C4-2B (cell line): ENCODE data around the gene SNPH.

Experiments used
- CTCF ChIP-seq: fragments of 450-650 bp; conservative IDR thresholded peaks from 2 replicates; pipeline ENCODE4 v1.5.1; 2017; ENCODE audit warnings: mild to moderate bottlenecking
- ZFX ChIP-seq: fragments of 450-650 bp; IDR thresholded peaks from 2 replicates; pipeline ENCODE4 v1.6.1; 2017

DNA sequence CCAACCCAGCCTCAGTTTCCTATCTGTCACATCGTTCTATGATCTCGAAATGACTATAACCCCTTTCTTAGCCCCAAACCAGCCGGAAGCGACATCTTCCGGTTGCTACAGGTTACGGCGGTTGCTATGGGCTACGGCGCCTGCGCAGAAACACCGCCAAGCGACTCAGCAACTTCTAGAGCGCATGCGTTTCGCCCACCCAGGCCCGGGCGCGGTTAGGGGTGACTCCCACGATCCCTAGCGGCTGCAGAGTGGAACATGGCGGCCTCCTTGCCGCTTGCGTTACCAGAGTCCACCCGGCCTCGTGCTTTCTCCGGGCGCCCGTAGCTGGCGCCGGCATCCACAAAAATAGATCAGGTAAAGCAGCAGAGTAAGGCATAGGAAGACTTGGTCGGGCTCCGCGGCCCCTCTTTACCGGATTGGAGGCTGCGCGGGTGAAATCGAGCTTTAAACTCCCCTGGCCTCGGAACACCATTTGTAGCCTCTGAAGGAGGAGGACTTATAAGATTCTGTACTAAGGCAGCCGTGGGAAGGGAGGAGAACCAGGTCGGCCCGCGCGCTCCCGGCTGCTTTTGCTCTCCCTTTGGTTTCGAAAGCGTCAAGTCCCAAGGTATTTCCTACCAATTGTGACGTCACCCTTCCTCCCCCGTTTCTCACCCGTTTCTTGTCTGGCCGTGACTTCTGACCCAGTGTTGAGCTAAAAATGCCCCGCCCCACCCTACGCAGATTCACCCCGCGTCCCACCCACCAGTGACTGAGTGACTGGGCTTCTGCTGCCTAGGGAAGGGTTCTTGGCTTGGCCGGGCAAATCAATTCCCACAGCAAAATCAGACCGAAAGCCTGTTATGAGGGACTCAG, 59.3 kb downstream of the SNPH start:
- TF ChIP-seq CTCF (no peak), ZFX (peak; percentile 9; the same call in 1 of the 2 replicates)
